Liver (tissue), 9 donors: ENCODE data around the gene PLXND1. TPM values are rescaled to one million over a fixed set of nuclear protein-coding genes. Genes with fewer than 3 reads are reported as not detected.

Experiments used
- DNase-seq: peaks from one replicate; pipeline ENCODE4 v3.0.0-alpha.2; 2017; ENCODE audit warnings: low spot score
- H3K27ac ChIP-seq, 2 donors: one replicate each; pipeline ENCODE4 v1.7.0; 2013; ENCODE audit warnings: inconsistent platforms in 2 of 2, low read length in 2 of 2, control low read depth in 1 of 2, low read depth in 1 of 2, mild to moderate bottlenecking in 1 of 2
- H3K27me3 ChIP-seq, 4 donors: one replicate each; pipeline versions ENCODE4 v1.6.1 to v1.7.0; 2013; ENCODE audit warnings: low read length in 3 of 4, inconsistent platforms in 1 of 4, mild to moderate bottlenecking in 1 of 4, moderate library complexity in 1 of 4; ENCODE audit not compliant: control insufficient read depth in 4 of 4, insufficient read depth in 4 of 4
- H3K36me3 ChIP-seq, 4 donors: one replicate each; pipeline versions ENCODE4 v1.6.1 to v1.7.0; 2013; ENCODE audit warnings: low read length in 3 of 4, mild to moderate bottlenecking in 3 of 4, low read depth in 1 of 4, moderate library complexity in 1 of 4; ENCODE audit not compliant: control insufficient read depth in 4 of 4, insufficient read depth in 3 of 4
- H3K4me1 ChIP-seq, 4 donors: one replicate each; pipeline versions ENCODE4 v1.6.1 to v1.7.0; 2013; ENCODE audit warnings: low read length in 3 of 4, mild to moderate bottlenecking in 3 of 4, moderate library complexity in 1 of 4; ENCODE audit not compliant: control insufficient read depth in 4 of 4, insufficient read depth in 4 of 4
- H3K4me3 ChIP-seq, 3 donors: one replicate each; pipeline versions ENCODE4 v1.6.1 to v1.7.0; 2013; ENCODE audit warnings: low read length in 3 of 3, control low read depth in 1 of 3, low read depth in 1 of 3, mild to moderate bottlenecking in 1 of 3
- H3K9ac ChIP-seq, 2 donors: one replicate each; pipeline ENCODE4 v1.7.0; 2013; ENCODE audit warnings: low read length in 2 of 2, mild to moderate bottlenecking in 2 of 2, moderate library complexity in 2 of 2, control low read depth in 1 of 2, low read depth in 1 of 2
- H3K9me3 ChIP-seq, 4 donors: one replicate each; pipeline versions ENCODE4 v1.6.1 to v1.7.0; 2013; ENCODE audit warnings: low read length in 3 of 4; ENCODE audit not compliant: control insufficient read depth in 4 of 4
- ATF3 ChIP-seq: IDR thresholded peaks from 2 replicates; pipeline ENCODE4 v1.6.1; 2016; ENCODE audit warnings: antibody characterized with exemption
- CTCF ChIP-seq: fragments of 150-350 bp; IDR thresholded peaks from 2 replicates; pipeline ENCODE4 v1.5.1; 2017; ENCODE audit warnings: improper control_type of control experiment, low read depth, low read length; ENCODE audit not compliant: missing input control
- EGR1 ChIP-seq, 2 donors: IDR thresholded peaks; 2 replicates each; pipeline ENCODE4 v1.6.1; 2016 to 2018; ENCODE audit warnings: antibody characterized with exemption in 2 of 2, low read depth in 2 of 2
- FOXA1 ChIP-seq: IDR thresholded peaks from 2 replicates; pipeline ENCODE4 v1.6.1; 2016; ENCODE audit warnings: antibody characterized with exemption
- FOXA2 ChIP-seq: IDR thresholded peaks from 2 replicates; pipeline ENCODE4 v1.6.1; 2016; ENCODE audit warnings: antibody characterized with exemption
- GABPA ChIP-seq, 2 donors: IDR thresholded peaks in 1 of 2; conservative IDR thresholded peaks in 1 of 2; 2 replicates each; pipeline ENCODE4 v1.6.1; 2016; ENCODE audit warnings: antibody characterized with exemption in 2 of 2, mild to moderate bottlenecking in 1 of 2, moderate library complexity in 1 of 2
- HNF4A ChIP-seq, 2 donors: conservative IDR thresholded peaks; 2 replicates each; pipeline ENCODE4 v1.6.1; 2016; ENCODE audit warnings: antibody characterized with exemption in 2 of 2, mild to moderate bottlenecking in 2 of 2
- HNF4G ChIP-seq: IDR thresholded peaks from 2 replicates; pipeline ENCODE4 v1.6.1; 2016; ENCODE audit warnings: antibody characterized with exemption
- JUND ChIP-seq, 2 donors: IDR thresholded peaks; 2 replicates each; pipeline ENCODE4 v1.6.1; 2016; ENCODE audit warnings: antibody characterized with exemption in 2 of 2
- MAX ChIP-seq: IDR thresholded peaks from 2 replicates; pipeline ENCODE4 v1.6.1; 2016; ENCODE audit warnings: antibody characterized with exemption
- NR2F2 ChIP-seq: IDR thresholded peaks from 2 replicates; pipeline ENCODE4 v1.6.1; 2016; ENCODE audit warnings: antibody characterized with exemption
- RAD21 ChIP-seq, 2 donors: IDR thresholded peaks; 2 replicates each; pipeline ENCODE4 v1.6.1; 2016; ENCODE audit warnings: antibody characterized with exemption in 2 of 2, mild to moderate bottlenecking in 2 of 2
- REST ChIP-seq: IDR thresholded peaks from 2 replicates; pipeline ENCODE4 v1.6.1; 2016; ENCODE audit warnings: antibody characterized with exemption, mild to moderate bottlenecking
- RXRA ChIP-seq, 2 donors: IDR thresholded peaks; 2 replicates each; pipeline ENCODE4 v1.6.1; 2017 to 2018; ENCODE audit warnings: antibody characterized with exemption in 2 of 2, mild to moderate bottlenecking in 1 of 2
- SP1 ChIP-seq: IDR thresholded peaks from 2 replicates; pipeline ENCODE4 v1.6.1; 2018; ENCODE audit warnings: antibody characterized with exemption, mild to moderate bottlenecking
- TAF1 ChIP-seq: conservative IDR thresholded peaks from 2 replicates; pipeline ENCODE4 v1.6.1; 2016; ENCODE audit warnings: antibody characterized with exemption, mild to moderate bottlenecking
- YY1 ChIP-seq: IDR thresholded peaks from 2 replicates; pipeline ENCODE4 v1.6.1; 2016; ENCODE audit warnings: antibody characterized with exemption, mild to moderate bottlenecking
- ZBTB33 ChIP-seq: IDR thresholded peaks from 2 replicates; pipeline ENCODE4 v1.6.1; 2016; ENCODE audit warnings: antibody characterized with exemption
- WGBS: extraction: QIAGEN DNeasy Blood & Tissue Kit; methylation state at CpG from one replicate; pipeline ENCODE4 v1.1.7; 2013; 5-methylcytosine and 5-hydroxymethylcytosine counted together
- polyA plus RNA-seq, 2 donors: library from polyadenylated mRNA; stranded (reverse) in 1 of 2; unstranded in 1 of 2; fragments of 200-250 nt in 1 of 2; fragments of >200 nt in 1 of 2; fragmentation: Nextera tagmentation in 1 of 2; extraction: Ambion mirVana in 1 of 2; gene quantifications; one replicate each; pipeline versions ENCODE4 v1.2.1 to v1.2.3, GENCODE V29; 2013 to 2015
- total RNA-seq, 2 donors: library from RNA; depleted of rRNA; stranded (reverse); fragments of >200 nt; gene quantifications; one replicate each; pipeline ENCODE4 v1.2.3, GENCODE V29; 2014
- donor health status: healthy.
- donor health status: healthy.
- donor health status: healthy.
- donor health status: healthy.
- donor health status: healthy.

PLXND1 gene
- total and polyA plus RNA-seq, 4 donors, result 10.4 to 50.2 (median 32.8) TPM

- H3K4me1 ChIP-seq, result peaks cover 5 to 14% (median 8%) of the 10 kb centered on the region in 4 donors
- 72% methylated on average over 8 of the region's 8 CpGs for WGBS
- H3K9ac ChIP-seq, result no peak overlapping the region
- H3K36me3 ChIP-seq, result no peaks in the 10 kb centered on the region
- no peak overlapping the region for H3K4me3 ChIP-seq
- H3K27ac ChIP-seq, result peak overlapping the region in 1 of 2 donors; percentile 39
- TF ChIP-seq RAD21 (IDR thresholded peaks at IDR 0.05), result no peak
- TF ChIP-seq YY1, result no peak
- no peak for TF ChIP-seq TAF1
- no peak for TF ChIP-seq REST
- TF ChIP-seq EGR1 (IDR thresholded peaks at IDR 0.05; ENCODE audit: low read depth in 2 of 2), result no peak
- TF ChIP-seq RXRA (IDR thresholded peaks at IDR 0.05), result no peak
- no peak for TF ChIP-seq NR2F2
- no peak for TF ChIP-seq MAX
- no peak for TF ChIP-seq GABPA (IDR thresholded peaks at IDR 0.05 in 1 of 2, conservative IDR thresholded peaks at IDR 0.05 in 1 of 2)
- TF ChIP-seq FOXA2, result no peak
- no peak for TF ChIP-seq HNF4A (conservative IDR thresholded peaks at IDR 0.05)
- no peak for TF ChIP-seq HNF4G
- TF ChIP-seq FOXA1, result no peak
- no peak for TF ChIP-seq SP1
- no peak for TF ChIP-seq CTCF
- no peak for TF ChIP-seq JUND (IDR thresholded peaks at IDR 0.05)
- no peak for TF ChIP-seq ATF3
- no peak for TF ChIP-seq ZBTB33
- no peaks in the 10 kb centered on the region for H3K9me3 ChIP-seq
- H3K27me3 ChIP-seq, result no peaks in the 10 kb centered on the region
- no peak for DNase-seq
Observed at GRCh38 chr3:129615751-129616281, 9.3 kb upstream of the PLXND1 start.
